HepG2 (cell line): ENCODE results near the gene ANAPC10. TPM values are rescaled to one million over a fixed set of nuclear protein-coding genes. Genes with fewer than 3 reads are reported as not detected.

Experiments used
- ATAC-seq: fragments of 200-7000 bp; cut with Tn5 transposase; 3 replicates; pipeline ENCODE4 v1.9.1; 2020; ENCODE audit warnings: mild to moderate bottlenecking, moderate library complexity
- BruUV-seq: library from RNA; stranded (reverse); fragments of 400-500 nt; replicated peaks from 2 replicates; lab custom pipeline; 2021; lab: Mats Ljungman, UMichigan
- CTCF ChIA-PET: fragments of 300-600 bp; formaldehyde crosslinking; extraction: SDS; loops from one replicate; lab custom pipeline; 2021; ENCODE audit warnings: low total read pairs, inconsistent platforms, low intra/inter-chr PET ratio; lab: Yijun Ruan, JAX
- POLR2A ChIA-PET: fragments of 350-600 bp; sonication (Branson Sonifier 250); formaldehyde crosslinking; loops from one replicate; lab custom pipeline; 2020; ENCODE audit warnings: antibody characterized with exemption, inconsistent platforms; lab: Yijun Ruan, JAX
- DNase-seq: peaks from one replicate; pipeline ENCODE4 v3.0.0-alpha.2; 2015; ENCODE audit warnings: low spot score
- FAIRE-seq: peaks from 3 replicates; lab custom pipeline; 2011; peaks lifted over from hg19 to GRCh38; lab: Jason Lieb, UNC
- H2AFZ ChIP-seq: one replicate; pipeline ENCODE4 v1.6.1; 2011; ENCODE audit warnings: low read length, inconsistent platforms
- H3K27ac ChIP-seq: fragments of 300-600 bp; 3 replicates; pipeline ENCODE4 v1.8.0; 2011; ENCODE audit warnings: mixed run types, mild to moderate bottlenecking, mixed read lengths, low read length, inconsistent platforms; ENCODE audit not compliant: insufficient read depth; ENCODE audit errors: extremely low read length
- H3K27me3 ChIP-seq, 2 experiments: fragments of 200-600 bp in 1 of 2; 2 replicates in 1 of 2; 3 replicates in 1 of 2; pipeline versions ENCODE4 v1.6.0 to v1.8.0; 2011; ENCODE audit warnings: low read length in 2 of 2, mild to moderate bottlenecking in 2 of 2, moderate library complexity in 2 of 2, inconsistent platforms in 1 of 2; ENCODE audit not compliant: insufficient read depth in 2 of 2, control insufficient read depth in 1 of 2
- H3K36me3 ChIP-seq, 2 experiments: fragments of 200-600 bp in 1 of 2; replicated peaks in 1 of 2; 2 replicates in 1 of 2; 3 replicates in 1 of 2; pipeline versions ENCODE4 v1.5.1 to v1.8.0; 2011; ENCODE audit warnings: low read length in 2 of 2, inconsistent platforms in 1 of 2; ENCODE audit not compliant: insufficient read depth in 2 of 2, control insufficient read depth in 1 of 2
- H3K4me1 ChIP-seq: 2 replicates; pipeline ENCODE4 v1.5.1; 2012; ENCODE audit warnings: low read length, inconsistent platforms; ENCODE audit not compliant: insufficient read depth
- H3K4me2 ChIP-seq: 2 replicates; pipeline ENCODE4 v1.6.0; 2011; ENCODE audit warnings: low read depth, low read length, inconsistent platforms
- H3K4me3 ChIP-seq, 3 experiments: fragments of 200-600 bp in 1 of 3; sonication (generic), shearing (Covaris generic) in 1 of 3; replicated peaks in 1 of 3; 2 replicates each; pipeline ENCODE4 v1.5.1; 2011 to 2016; ENCODE audit warnings: low read length in 3 of 3, inconsistent platforms in 2 of 3, low read depth in 2 of 3, mild to moderate bottlenecking in 2 of 3, control low read depth in 1 of 3, mixed read lengths in 1 of 3; ENCODE audit not compliant: insufficient read depth in 1 of 3
- H3K79me2 ChIP-seq: one replicate; pipeline ENCODE4 v1.6.1; 2011; ENCODE audit warnings: low read length, inconsistent platforms; ENCODE audit not compliant: insufficient read depth
- H3K9ac ChIP-seq: 2 replicates; pipeline ENCODE4 v1.6.0; 2011; ENCODE audit warnings: mild to moderate bottlenecking, low read depth, low read length, inconsistent platforms; ENCODE audit not compliant: insufficient read depth
- H3K9me3 ChIP-seq: 2 replicates; pipeline ENCODE4 v1.5.1; 2012; ENCODE audit warnings: mild to moderate bottlenecking, low read length
- H4K20me1 ChIP-seq: 2 replicates; pipeline ENCODE4 v1.6.0; 2011; ENCODE audit warnings: inconsistent platforms, mild to moderate bottlenecking, low read length, moderate library complexity; ENCODE audit not compliant: insufficient read depth
- AKAP8 ChIP-seq: sonication (generic); formaldehyde crosslinking; IDR thresholded peaks from 2 replicates; pipeline ENCODE4 v1.5.1; 2020; ENCODE audit warnings: mild to moderate bottlenecking, missing genetic modification reagents
- ATF7-NPFF ChIP-seq: sonication (generic); formaldehyde crosslinking; IDR thresholded peaks from 2 replicates; pipeline ENCODE4 v1.8.1; 2023; ENCODE audit warnings: mild to moderate bottlenecking, low read depth, missing genetic modification reagents, moderate library complexity
- FOXO1 ChIP-seq: sonication (generic); formaldehyde crosslinking; IDR thresholded peaks from 2 replicates; pipeline ENCODE4 v1.4.0; 2020; ENCODE audit warnings: missing genetic modification reagents
- FOXP1 ChIP-seq, 2 experiments: fragments of 450-650 bp in 1 of 2; IDR thresholded peaks; 2 replicates each; pipeline ENCODE4 v1.6.1; 2017 to 2018; ENCODE audit warnings: antibody characterized with exemption in 1 of 2
- GATA4 ChIP-seq: sonication (generic); IDR thresholded peaks from 2 replicates; pipeline ENCODE4 v1.6.1; 2016; ENCODE audit warnings: antibody characterized with exemption, low read depth, borderline replicate concordance
- MTA1 ChIP-seq: sonication (generic); formaldehyde crosslinking; IDR thresholded peaks from 2 replicates; pipeline ENCODE4 v1.4.0; 2020; ENCODE audit warnings: missing genetic modification reagents, mild to moderate bottlenecking, borderline replicate concordance
- ZNF205 ChIP-seq: IDR thresholded peaks from 2 replicates; pipeline ENCODE4 v1.6.1; 2018; ENCODE audit warnings: missing biosample characterization, missing genetic modification reagents
- ZNF280B ChIP-seq: sonication (generic); formaldehyde crosslinking; IDR thresholded peaks from 2 replicates; pipeline ENCODE4 v1.5.0; 2020; ENCODE audit warnings: missing genetic modification reagents, mild to moderate bottlenecking, borderline replicate concordance
- ZNF335 ChIP-seq: sonication (generic); formaldehyde crosslinking; IDR thresholded peaks from 2 replicates; pipeline ENCODE4 v1.4.0; 2020; ENCODE audit warnings: missing genetic modification reagents
- WGBS: methylation state at CpG from one replicate; pipeline ENCODE4 v1.1.6; 2017; ENCODE audit warnings: low lambda C conversion rate; 5-methylcytosine and 5-hydroxymethylcytosine counted together
- in situ Hi-C: cut with HindIII; loops from 2 replicates; pipeline ENCODE4 v1.10.0; 2017; ENCODE audit warnings: low pct_unique_long_range_greater_than_20kb; ENCODE audit not compliant: extremely low pct_ligation_motif_present
- intact Hi-C: fragments of 100-400 bp; cut with micrococcal nuclease; formaldehyde crosslinking; loops from one replicate; pipeline ENCODE4 v1.10.0; 2022; ENCODE audit not compliant: unreplicated experiment
- polyA plus RNA-seq, 8 experiments: library from polyadenylated mRNA; depleted of rRNA in 3 of 8; stranded (reverse) in 7 of 8; unstranded in 1 of 8; fragments of >200 nt; fragmentation: Illumina TruSeq in 4 of 8; extraction: Trizol in 4 of 8; gene quantifications; 2 replicates each; pipeline versions ENCODE4 v1.2.1 to v1.2.3, GENCODE V29; 2011 to 2016; ENCODE audit warnings: low read depth in 4 of 8, missing spikeins in 1 of 8, mixed read lengths in 1 of 8; ENCODE audit not compliant: insufficient read depth in 1 of 8
- total RNA-seq, 5 experiments: library from RNA; depleted of rRNA; stranded (reverse); fragments of >200 nt; fragmentation: Illumina TruSeq; extraction: Trizol; gene quantifications; 2 replicates each; pipeline ENCODE4 v1.2.3, GENCODE V29; 2016; ENCODE audit warnings: low read depth in 1 of 5
- TF ChIP-seq, protein P1 (sequence below): sonication (generic); formaldehyde crosslinking; IDR thresholded peaks from 2 replicates; pipeline ENCODE4 v1.4.0; 2020; ENCODE audit warnings: missing genetic modification reagents, mild to moderate bottlenecking, borderline replicate concordance

Gene ANAPC10
- total and polyA plus RNA-seq, 2 of the 13 experiments (the other 11 are each of a cell fraction or from before 2014, with no cell fraction given) = 21.9 to 32.7 TPM

GRCh38 chr4:145130130-145130529, 32.1 kb upstream of the ANAPC10 start:
- intact Hi-C loops = no loop called here
- Histone ChIP-seq H3K27ac (no peak overlapping the region), H2AFZ (no peak overlapping the region), H3K9me3 (no peaks in the 10 kb centered on the region), H3K27me3 (no peaks in the 10 kb centered on the region), H3K4me2 (no peak overlapping the region), H4K20me1 (no peaks in the 10 kb centered on the region), H3K4me1 (no peaks in the 10 kb centered on the region), H3K79me2 (no peaks in the 10 kb centered on the region), H3K4me3 (no peak overlapping the region), H3K9ac (no peak overlapping the region), H3K36me3 (peaks cover 4 to 29% of the 10 kb centered on the region in 2 experiments; a peak in 4 of 5 replicates)
- FAIRE-seq (no peak), DNase-seq (no peak), ATAC-seq (peak; percentile 41)
- no TSS peak for BruUV-seq
- TF ChIP-seq ZNF205 (CRISPR knock-in tag) (0 out of 2 replicates have a peak, but pooled peaks have one; percentile 52), AKAP8 (CRISPR knock-in tag) (no peak)
- in situ Hi-C loops = no loop called here
- ChIA-PET POLR2A (no interaction called here), CTCF (no interaction called here)

DNA sequence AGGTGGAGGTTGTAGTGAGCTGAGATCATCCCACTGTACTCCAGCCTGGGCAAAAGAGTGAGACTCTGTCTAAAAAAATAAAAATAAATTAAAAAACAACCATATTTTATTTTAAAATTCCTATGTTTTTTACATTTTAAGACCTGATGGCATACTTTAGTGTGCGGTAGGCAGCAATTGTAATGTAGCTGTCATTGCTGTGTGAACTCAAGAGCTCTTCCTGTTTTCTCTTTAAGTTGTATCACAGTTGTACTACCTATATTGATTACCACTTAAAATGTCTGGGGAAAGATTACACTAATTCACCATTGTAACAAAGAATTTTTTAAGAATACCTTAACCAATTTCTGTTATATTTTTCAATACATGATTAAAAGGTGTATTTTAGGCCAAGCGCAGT, 27.4 kb upstream of the ANAPC10 start:
- H3K9ac ChIP-seq = no peak overlapping the region
- POLR2A ChIA-PET = no interaction called here
- 100% methylated on average over 2 of the region's 2 CpGs for WGBS

More for the DNA sequence above, 27.4 kb upstream of the ANAPC10 start:
- in situ Hi-C loops = no loop called here
- no peak for TF ChIP-seq FOXP1 (IDR thresholded peaks at IDR 0.05)
- no peak for TF ChIP-seq FOXP1 (CRISPR knock-in tag; IDR thresholded peaks at IDR 0.05)
- TF ChIP-seq MTA1 (CRISPR knock-in tag) = no peak
- no peak for TF ChIP-seq ATF7-NPFF (CRISPR knock-in tag)
- TF ChIP-seq, protein P1, sequence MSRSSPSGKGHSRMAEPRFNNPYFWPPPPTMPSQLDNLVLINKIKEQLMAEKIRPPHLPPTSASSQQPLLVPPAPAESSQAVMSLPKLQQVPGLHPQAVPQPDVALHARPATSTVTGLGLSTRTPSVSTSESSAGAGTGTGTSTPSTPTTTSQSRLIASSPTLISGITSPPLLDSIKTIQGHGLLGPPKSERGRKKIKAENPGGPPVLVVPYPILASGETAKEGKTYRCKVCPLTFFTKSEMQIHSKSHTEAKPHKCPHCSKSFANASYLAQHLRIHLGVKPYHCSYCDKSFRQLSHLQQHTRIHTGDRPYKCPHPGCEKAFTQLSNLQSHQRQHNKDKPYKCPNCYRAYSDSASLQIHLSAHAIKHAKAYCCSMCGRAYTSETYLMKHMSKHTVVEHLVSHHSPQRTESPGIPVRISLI (CRISPR knock-in tag) = no peak
- no peak for TF ChIP-seq ZNF280B (CRISPR knock-in tag)
- no peak for TF ChIP-seq FOXO1 (CRISPR knock-in tag)
- TF ChIP-seq ZNF335 (CRISPR knock-in tag) = no peak
- TF ChIP-seq GATA4 = no peak
- TF ChIP-seq, all 625 proteins: peak for 0
- no TSS peak for BruUV-seq
- Histone ChIP-seq H3K79me2 (no peaks in the 10 kb centered on the region), H3K4me2 (no peak overlapping the region), H4K20me1 (no peaks in the 10 kb centered on the region), H3K9me3 (no peaks in the 10 kb centered on the region), H2AFZ (no peak overlapping the region), H3K4me3 (no peak overlapping the region), H3K36me3 (peaks cover 6 to 67% of the 10 kb centered on the region in 2 experiments), H3K27ac (no peak overlapping the region), H3K4me1 (no peaks in the 10 kb centered on the region), H3K27me3 (no peaks in the 10 kb centered on the region)
- intact Hi-C loops = no loop called here
- FAIRE-seq (no peak), ATAC-seq (no peak), DNase-seq (no peak)
- CTCF ChIA-PET = no interaction called here
